Nephron (organoid): Measurements from ENCODE around the gene ASB13.

Experiments used
- H3K27ac Mint-ChIP-seq, 3 experiments: 2 replicates each; pipeline ENCODE4 v1.8.0; 2020; ENCODE audit warnings: mixed read lengths in 3 of 3, mild to moderate bottlenecking in 2 of 3, moderate library complexity in 1 of 3
- H3K27me3 Mint-ChIP-seq: 2 replicates; pipeline ENCODE4 v1.8.0; 2021; ENCODE audit warnings: low read depth, mild to moderate bottlenecking, moderate library complexity, mixed read lengths
- H3K36me3 Mint-ChIP-seq: 2 replicates; pipeline ENCODE4 v1.8.0; 2020; ENCODE audit warnings: low read depth, mixed read lengths
- H3K4me1 Mint-ChIP-seq: 2 replicates; pipeline ENCODE4 v1.8.0; 2020; ENCODE audit warnings: mixed read lengths
- H3K4me3 Mint-ChIP-seq, 3 experiments: 2 replicates each; pipeline ENCODE4 v1.8.0; 2020; ENCODE audit warnings: mild to moderate bottlenecking in 3 of 3, mixed read lengths in 3 of 3, moderate library complexity in 2 of 3
- H3K9me3 Mint-ChIP-seq: 2 replicates; pipeline ENCODE4 v1.8.0; 2020; ENCODE audit warnings: mixed read lengths
- TF ChIP-seq, protein P1 (sequence below), 3 experiments: fragments of 200-600 bp; sonication (generic); IDR thresholded peaks; one replicate each; pipeline ENCODE4 v1.5.0; 2021; ENCODE audit warnings: antibody characterized with exemption in 3 of 3; ENCODE audit not compliant: unreplicated experiment in 3 of 3

ASB13 gene

DNA sequence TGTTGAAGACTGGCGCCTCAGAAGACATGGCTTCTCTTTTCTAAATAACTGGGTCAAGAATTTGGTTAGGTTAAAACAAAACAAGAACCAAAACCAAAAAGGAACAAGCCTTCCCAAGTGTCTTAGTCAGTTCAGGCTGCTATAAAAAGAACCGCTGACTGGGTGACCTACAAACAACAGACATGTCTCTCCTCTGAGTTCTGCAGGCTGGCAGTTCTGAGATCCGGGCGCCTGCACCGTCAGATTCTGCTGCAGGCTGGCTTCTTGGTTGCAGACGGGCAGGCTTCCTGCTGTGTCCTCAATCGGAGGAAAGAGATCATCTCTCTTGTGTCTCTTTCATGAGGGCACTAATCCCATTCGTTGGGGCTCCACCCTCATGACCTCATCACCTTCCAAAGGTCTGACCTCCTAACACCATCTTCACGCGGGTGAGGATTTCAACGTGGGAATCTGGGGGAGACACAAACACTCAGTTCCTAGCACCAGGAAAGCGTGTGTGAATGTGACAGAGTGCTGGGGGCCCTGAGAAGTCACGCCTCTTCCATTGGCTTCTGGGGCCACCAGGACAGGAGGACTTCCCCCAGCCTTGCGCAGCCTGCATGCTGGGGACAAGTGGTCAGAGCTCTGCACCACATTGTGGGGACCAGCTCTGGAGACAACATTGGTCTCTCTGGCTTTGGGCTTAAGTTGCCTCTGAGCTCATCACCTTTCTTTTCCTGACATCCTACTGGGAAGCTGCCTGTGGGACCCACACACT, 63.1 kb downstream of the ASB13 start:
- Mint-ChIP-seq H3K27me3 (peaks cover under 1% of the 10 kb centered on the region), H3K9me3 (no peaks in the 10 kb centered on the region), H3K4me1 (peaks cover 20% of the 10 kb centered on the region), H3K36me3 (no peaks in the 10 kb centered on the region), H3K27ac (no peak overlapping the region), H3K4me3 (no peak overlapping the region)
- TF ChIP-seq, protein P1, sequence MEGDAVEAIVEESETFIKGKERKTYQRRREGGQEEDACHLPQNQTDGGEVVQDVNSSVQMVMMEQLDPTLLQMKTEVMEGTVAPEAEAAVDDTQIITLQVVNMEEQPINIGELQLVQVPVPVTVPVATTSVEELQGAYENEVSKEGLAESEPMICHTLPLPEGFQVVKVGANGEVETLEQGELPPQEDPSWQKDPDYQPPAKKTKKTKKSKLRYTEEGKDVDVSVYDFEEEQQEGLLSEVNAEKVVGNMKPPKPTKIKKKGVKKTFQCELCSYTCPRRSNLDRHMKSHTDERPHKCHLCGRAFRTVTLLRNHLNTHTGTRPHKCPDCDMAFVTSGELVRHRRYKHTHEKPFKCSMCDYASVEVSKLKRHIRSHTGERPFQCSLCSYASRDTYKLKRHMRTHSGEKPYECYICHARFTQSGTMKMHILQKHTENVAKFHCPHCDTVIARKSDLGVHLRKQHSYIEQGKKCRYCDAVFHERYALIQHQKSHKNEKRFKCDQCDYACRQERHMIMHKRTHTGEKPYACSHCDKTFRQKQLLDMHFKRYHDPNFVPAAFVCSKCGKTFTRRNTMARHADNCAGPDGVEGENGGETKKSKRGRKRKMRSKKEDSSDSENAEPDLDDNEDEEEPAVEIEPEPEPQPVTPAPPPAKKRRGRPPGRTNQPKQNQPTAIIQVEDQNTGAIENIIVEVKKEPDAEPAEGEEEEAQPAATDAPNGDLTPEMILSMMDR (IDR thresholded peaks at IDR 0.05; ENCODE audit: unreplicated experiment in 3 of 3) = no peak

DNA sequence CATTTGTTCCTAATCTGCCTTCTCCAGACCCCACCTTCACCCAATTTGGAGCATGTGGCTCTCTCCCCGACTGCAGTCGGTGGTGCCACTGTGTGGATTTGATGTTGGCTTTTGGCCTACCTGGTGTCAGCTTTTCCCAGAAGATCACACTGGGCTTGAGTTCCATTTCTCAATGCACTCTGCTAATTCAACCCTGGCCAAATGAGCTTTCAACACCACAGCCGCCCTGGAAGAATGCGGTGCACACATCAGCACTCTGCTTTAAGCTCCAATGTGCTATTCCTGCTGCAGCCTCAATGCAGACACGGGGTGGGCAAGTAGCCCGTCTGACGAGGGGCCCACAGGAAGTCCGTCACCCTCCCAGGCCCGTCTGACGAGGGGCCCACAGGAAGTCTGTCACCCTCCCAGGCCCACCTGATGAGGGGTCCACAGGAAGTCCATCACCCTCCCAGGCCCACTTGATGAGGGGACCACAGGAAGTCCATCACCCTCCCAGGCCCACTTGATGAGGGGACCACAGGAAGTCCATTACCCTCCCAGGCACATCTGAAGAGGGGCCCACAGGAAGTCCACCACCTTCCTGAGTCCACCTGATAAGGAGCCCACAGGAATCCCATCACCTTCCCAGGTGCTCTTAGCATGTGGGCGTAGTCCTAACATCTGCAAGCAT, 64.4 kb downstream of the ASB13 start:
- Mint-ChIP-seq H3K9me3 (no peaks in the 10 kb centered on the region), H3K27ac (no peak overlapping the region), H3K36me3 (no peaks in the 10 kb centered on the region), H3K4me3 (no peak overlapping the region), H3K4me1 (peaks cover 18% of the 10 kb centered on the region), H3K27me3 (peaks cover 6% of the 10 kb centered on the region)
- TF ChIP-seq, protein P1 (IDR thresholded peaks at IDR 0.05; ENCODE audit: unreplicated experiment in 3 of 3) = no peak

DNA sequence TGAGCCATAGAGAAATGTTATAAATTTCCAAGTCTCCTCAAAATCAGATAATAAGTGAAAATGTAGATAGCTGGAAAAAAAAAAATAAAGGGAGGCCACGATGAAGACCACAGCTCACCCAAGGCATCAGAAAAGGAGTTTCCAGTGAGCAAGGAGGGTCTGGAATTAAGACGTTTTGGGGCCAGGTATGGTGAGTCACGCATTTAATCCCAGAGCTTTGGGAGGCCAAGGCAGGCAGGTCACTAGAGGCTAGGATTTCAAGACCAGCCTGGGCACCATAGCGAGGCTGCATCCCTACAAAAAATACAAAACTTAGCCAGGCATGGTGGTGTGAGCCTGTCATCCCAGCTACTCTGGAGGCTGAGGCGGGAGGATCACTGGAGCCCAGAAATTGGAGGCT, 65.5 kb downstream of the ASB13 start:
- no peaks in the 10 kb centered on the region for H3K36me3 Mint-ChIP-seq
- H3K27ac Mint-ChIP-seq = peak overlapping the region; percentile 4 to 7 (median 7)
- H3K4me3 Mint-ChIP-seq = no peak overlapping the region
- TF ChIP-seq, protein P1 (IDR thresholded peaks at IDR 0.05; ENCODE audit: unreplicated experiment in 3 of 3) = no peak
- no peaks in the 10 kb centered on the region for H3K9me3 Mint-ChIP-seq
- H3K27me3 Mint-ChIP-seq = peaks cover 6% of the 10 kb centered on the region
- peaks cover 26% of the 10 kb centered on the region for H3K4me1 Mint-ChIP-seq

DNA sequence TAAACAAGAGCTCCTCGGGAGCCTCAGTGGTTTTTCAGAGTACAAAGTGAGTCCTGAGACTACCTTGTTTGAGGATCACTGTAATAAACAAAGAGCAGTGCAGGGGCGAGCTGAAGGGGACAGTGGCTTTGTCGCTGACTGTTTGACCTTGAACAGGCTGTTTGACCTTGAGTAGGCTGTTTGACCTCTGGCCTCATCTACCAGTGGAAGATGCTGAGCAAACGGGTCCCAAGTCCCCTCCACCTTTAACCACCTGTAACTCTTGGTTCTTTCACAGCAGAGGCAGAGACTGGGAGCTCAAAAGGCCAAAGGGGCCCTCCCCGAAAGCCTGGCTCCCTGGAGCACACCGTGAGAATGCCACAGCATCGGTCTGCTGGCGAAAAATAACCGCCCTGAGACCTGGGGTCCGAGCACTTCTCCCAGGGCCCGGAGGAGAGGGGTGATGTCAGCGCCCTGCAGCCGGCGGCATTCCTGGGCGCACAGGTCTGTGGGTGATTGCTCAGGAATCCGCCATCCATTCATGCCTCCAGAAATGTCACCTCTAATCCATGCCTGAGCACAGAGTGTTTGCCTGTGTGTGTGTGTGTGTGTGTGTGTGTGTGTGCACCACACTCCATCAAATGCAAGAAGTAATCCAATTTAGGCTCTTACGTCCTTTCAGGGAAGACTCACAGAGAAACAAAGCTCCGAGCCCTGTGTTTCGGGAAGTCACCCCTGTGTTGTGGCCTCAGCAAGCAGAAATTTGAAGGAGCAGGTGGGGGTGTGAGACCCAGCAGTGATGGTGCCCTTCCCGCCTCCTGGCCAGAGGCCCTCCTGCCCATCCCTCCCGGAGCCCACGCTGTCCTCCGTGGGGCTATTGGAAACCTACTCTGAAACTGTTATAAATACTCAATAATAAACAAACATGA, 66.5 kb downstream of the ASB13 start:
- Mint-ChIP-seq H3K27ac (peak overlapping the region; percentile 7 to 74 (median 7)), H3K27me3 (peaks cover 6% of the 10 kb centered on the region), H3K4me3 (no peak overlapping the region), H3K36me3 (no peaks in the 10 kb centered on the region), H3K4me1 (peaks cover 29% of the 10 kb centered on the region), H3K9me3 (no peaks in the 10 kb centered on the region)
- TF ChIP-seq, protein P1 (IDR thresholded peaks at IDR 0.05; ENCODE audit: unreplicated experiment in 3 of 3) = no peak

DNA sequence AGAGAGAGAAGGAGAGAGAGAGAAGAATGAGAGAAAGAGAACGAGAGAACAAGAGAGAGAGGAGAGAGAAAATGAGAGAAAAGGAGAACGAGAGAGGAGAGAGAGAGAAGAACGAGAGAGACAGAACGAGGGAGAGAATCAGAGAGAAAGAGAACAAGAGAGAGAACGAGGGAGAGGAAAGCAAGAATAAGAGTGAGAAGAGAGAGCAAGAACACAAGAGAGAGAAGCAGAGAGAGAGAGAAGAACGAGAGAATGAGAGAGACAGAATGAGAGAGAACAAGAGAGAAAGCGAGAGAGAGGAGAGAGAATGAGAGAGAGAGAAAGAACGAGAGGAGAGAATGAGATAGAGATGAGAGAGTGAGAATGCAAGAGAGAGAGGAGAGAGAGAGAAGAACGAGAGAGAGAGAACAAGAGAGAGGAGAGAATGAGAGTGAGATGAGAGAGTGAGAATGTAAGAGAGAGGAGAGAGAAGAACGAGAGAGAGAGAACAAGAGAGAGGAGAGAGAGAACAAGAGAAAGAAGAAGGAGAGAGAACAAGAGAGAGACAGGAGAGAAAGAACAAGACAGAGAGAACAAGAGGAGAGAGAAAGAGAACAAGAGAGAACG, 68.2 kb downstream of the ASB13 start:
- Mint-ChIP-seq H3K4me1 (peaks cover 39% of the 10 kb centered on the region), H3K27ac (peak overlapping the region; percentile 1 to 74 (median 33)), H3K27me3 (peaks cover 6% of the 10 kb centered on the region), H3K36me3 (no peaks in the 10 kb centered on the region), H3K4me3 (no peak overlapping the region), H3K9me3 (no peaks in the 10 kb centered on the region)
- TF ChIP-seq, protein P1 (IDR thresholded peaks at IDR 0.05; ENCODE audit: unreplicated experiment in 3 of 3) = no peak
